H1 (cell line): ENCODE results near the gene CISH. TPM values are rescaled to one million over a fixed set of nuclear protein-coding genes. Genes with fewer than 3 reads are reported as not detected.

Source experiments
- CTCF ChIA-PET: fragments of 300-600 bp; sonication (Branson Sonifier 250); formaldehyde crosslinking; loops from one replicate; lab custom pipeline; 2021; ENCODE audit not compliant: partially characterized antibody; lab: Charles Lee
- POLR2A ChIA-PET: fragments of 300-600 bp; sonication (Branson Sonifier 250); formaldehyde crosslinking; loops from one replicate; lab custom pipeline; 2021; ENCODE audit warnings: inconsistent platforms; ENCODE audit not compliant: partially characterized antibody; lab: Charles Lee
- DNase-seq, 2 experiments: peaks; one replicate each; pipeline versions ENCODE4 v3.0.0 to v3.0.0-alpha.2; 2010 to 2022; ENCODE audit warnings: low spot score in 2 of 2, low read depth in 1 of 2, mixed read lengths in 1 of 2
- FAIRE-seq: peaks from 2 replicates; lab custom pipeline; 2011; peaks lifted over from hg19 to GRCh38; lab: Jason Lieb, UNC
- H2AFZ ChIP-seq: 2 replicates; pipeline ENCODE4 v1.8.1; 2012; ENCODE audit warnings: low read length, inconsistent platforms
- H2AK5ac ChIP-seq: 2 replicates; pipeline ENCODE4 v1.6.1; 2013; ENCODE audit warnings: low read depth, low read length
- H2BK120ac ChIP-seq: replicated peaks from 2 replicates; pipeline ENCODE3; 2013; ENCODE audit warnings: low read depth, low read length, inconsistent platforms
- H2BK12ac ChIP-seq: 2 replicates; pipeline ENCODE4 v1.6.1; 2013; ENCODE audit warnings: low read depth, low read length
- H2BK15ac ChIP-seq: 2 replicates; pipeline ENCODE4 v1.6.1; 2013; ENCODE audit warnings: low read length
- H2BK20ac ChIP-seq: 2 replicates; pipeline ENCODE4 v1.6.1; 2013; ENCODE audit warnings: low read length
- H2BK5ac ChIP-seq: 2 replicates; pipeline ENCODE4 v1.6.1; 2013; ENCODE audit warnings: low read depth, low read length
- H3K14ac ChIP-seq: 2 replicates; pipeline ENCODE4 v1.6.1; 2013; ENCODE audit warnings: inconsistent platforms; ENCODE audit not compliant: insufficient read length
- H3K18ac ChIP-seq: 2 replicates; pipeline ENCODE4 v1.6.1; 2013; ENCODE audit warnings: low read length; ENCODE audit errors: extremely low read depth
- H3K23ac ChIP-seq: 2 replicates; pipeline ENCODE4 v1.6.1; 2013; ENCODE audit warnings: inconsistent platforms; ENCODE audit not compliant: insufficient read length
- H3K23me2 ChIP-seq: 2 replicates; pipeline ENCODE4 v1.6.1; 2013; ENCODE audit warnings: low read depth, low read length
- H3K27ac ChIP-seq: 2 replicates; pipeline ENCODE4 v1.6.1; 2011; ENCODE audit warnings: low read depth, low read length, inconsistent platforms
- H3K27me3 ChIP-seq, 4 experiments: replicated peaks in 1 of 4; 1 replicate in 1 of 4; 2 replicates in 3 of 4; pipeline versions ENCODE4 v1.6.1 to v1.8.1; 2011 to 2013; ENCODE audit warnings: low read length in 3 of 4, mild to moderate bottlenecking in 3 of 4, inconsistent platforms in 2 of 4, mixed read lengths in 2 of 4, moderate library complexity in 1 of 4; ENCODE audit not compliant: control insufficient read depth in 3 of 4, insufficient read depth in 3 of 4; ENCODE audit errors: extremely low read depth in 1 of 4
- H3K36me3 ChIP-seq, 4 experiments: 2 replicates each; pipeline versions ENCODE4 v1.6.1 to v1.8.1; 2011 to 2013; ENCODE audit warnings: mild to moderate bottlenecking in 4 of 4, low read length in 3 of 4, moderate library complexity in 2 of 4, control low read depth in 1 of 4, inconsistent platforms in 1 of 4; ENCODE audit not compliant: insufficient read depth in 4 of 4, control insufficient read depth in 2 of 4
- H3K4ac ChIP-seq: replicated peaks from 2 replicates; pipeline ENCODE3; 2013; ENCODE audit warnings: low read length, low read depth, mixed read lengths, inconsistent platforms; ENCODE audit not compliant: insufficient read length
- H3K4me1 ChIP-seq, 4 experiments: replicated peaks in 1 of 4; 1 replicate in 1 of 4; 2 replicates in 3 of 4; pipeline versions ENCODE4 v1.6.1 to v1.8.1; 2011 to 2013; ENCODE audit warnings: low read length in 3 of 4, inconsistent platforms in 2 of 4, mixed read lengths in 1 of 4; ENCODE audit not compliant: insufficient read depth in 4 of 4, control insufficient read depth in 3 of 4
- H3K4me2 ChIP-seq, 2 experiments: 2 replicates each; pipeline versions ENCODE4 v1.6.1 to v1.8.1; 2011 to 2013; ENCODE audit warnings: low read depth in 2 of 2, low read length in 2 of 2, control low read depth in 1 of 2, inconsistent platforms in 1 of 2, mild to moderate bottlenecking in 1 of 2; ENCODE audit not compliant: insufficient read depth in 1 of 2
- H3K4me3 ChIP-seq, 4 experiments: fragments of 200-600, 300-600 bp in 1 of 4; sonication (generic), shearing (Covaris generic), sonication (Bioruptor Twin) in 1 of 4; 2 replicates each; pipeline versions ENCODE4 v1.5.1 to v1.8.1; 2011 to 2016; ENCODE audit warnings: low read length in 4 of 4, low read depth in 3 of 4, control low read depth in 2 of 4, inconsistent platforms in 2 of 4, mild to moderate bottlenecking in 2 of 4, mixed read lengths in 1 of 4, moderate library complexity in 1 of 4; ENCODE audit not compliant: insufficient read depth in 2 of 4; ENCODE audit errors: extremely low read depth in 1 of 4
- H3K56ac ChIP-seq: replicated peaks from 2 replicates; pipeline ENCODE3; 2013; ENCODE audit warnings: low read depth, mild to moderate bottlenecking, mixed read lengths, low read length, inconsistent platforms; ENCODE audit not compliant: insufficient read length
- H3K79me1 ChIP-seq: 2 replicates; pipeline ENCODE4 v1.6.1; 2013; ENCODE audit warnings: low read depth, low read length, control low read depth
- H3K79me2 ChIP-seq, 2 experiments: 2 replicates each; pipeline versions ENCODE4 v1.6.1 to v1.8.1; 2012 to 2013; ENCODE audit warnings: low read length in 2 of 2, mild to moderate bottlenecking in 2 of 2, inconsistent platforms in 1 of 2; ENCODE audit not compliant: insufficient read depth in 2 of 2, control insufficient read depth in 1 of 2
- H3K9ac ChIP-seq, 4 experiments: replicated peaks in 1 of 4; 1 replicate in 1 of 4; 2 replicates in 3 of 4; pipeline versions ENCODE4 v1.6.1 to v1.8.1; 2011 to 2013; ENCODE audit warnings: low read depth in 3 of 4, low read length in 3 of 4, control low read depth in 2 of 4, mild to moderate bottlenecking in 2 of 4, moderate library complexity in 2 of 4, inconsistent platforms in 1 of 4; ENCODE audit errors: extremely low read depth in 1 of 4
- H3K9me3 ChIP-seq, 2 experiments: 2 replicates each; pipeline versions ENCODE4 v1.6.1 to v1.8.1; 2012 to 2013; ENCODE audit warnings: mild to moderate bottlenecking in 2 of 2, moderate library complexity in 2 of 2, control low read depth in 1 of 2, inconsistent platforms in 1 of 2, low read depth in 1 of 2, low read length in 1 of 2, mixed read lengths in 1 of 2; ENCODE audit not compliant: insufficient read depth in 2 of 2
- H4K20me1 ChIP-seq, 2 experiments: replicated peaks in 1 of 2; 2 replicates each; pipeline versions ENCODE3 to v1.8.1; 2011 to 2013; ENCODE audit warnings: inconsistent platforms in 2 of 2, low read length in 2 of 2, mild to moderate bottlenecking in 1 of 2; ENCODE audit not compliant: insufficient read depth in 2 of 2, control insufficient read depth in 1 of 2
- H4K5ac ChIP-seq: 2 replicates; pipeline ENCODE4 v1.6.1; 2013; ENCODE audit warnings: low read length, low read depth, mixed read lengths, inconsistent platforms; ENCODE audit not compliant: insufficient read length
- H4K8ac ChIP-seq: 2 replicates; pipeline ENCODE4 v1.8.0; 2013; ENCODE audit warnings: mild to moderate bottlenecking, moderate library complexity, low read length, inconsistent platforms; ENCODE audit not compliant: insufficient read depth; ENCODE audit errors: extremely low read depth
- H4K91ac ChIP-seq: replicated peaks from 2 replicates; pipeline ENCODE3; 2013; ENCODE audit warnings: low read length, mixed read lengths, inconsistent platforms; ENCODE audit not compliant: insufficient read length
- ASH2L ChIP-seq: fragments of 200-600, 300-600 bp; sonication (generic); IDR thresholded peaks from one replicate; pipeline ENCODE4 v1.7.1; 2017; ENCODE audit warnings: low read length
- CBX8 ChIP-seq: fragments of 300-800, 300-1000 bp; sonication (generic); IDR thresholded peaks from 2 replicates; pipeline ENCODE4 v1.7.1; 2016; ENCODE audit warnings: low read depth, low read length, borderline replicate concordance
- FOSL1 ChIP-seq: IDR thresholded peaks from 2 replicates; pipeline ENCODE4 v1.6.1; 2011; ENCODE audit warnings: mild to moderate bottlenecking, low read depth, low read length, moderate library complexity; ENCODE audit not compliant: insufficient read depth
- GABPA ChIP-seq: IDR thresholded peaks from 2 replicates; pipeline ENCODE4 v1.6.1; 2011; ENCODE audit warnings: mild to moderate bottlenecking, low read length, moderate library complexity, borderline replicate concordance; ENCODE audit not compliant: insufficient read depth
- HDAC6 ChIP-seq: IDR thresholded peaks from one replicate; pipeline ENCODE4 v1.7.1; 2012; ENCODE audit warnings: low read depth, mild to moderate bottlenecking, inconsistent platforms, low read length, moderate library complexity
- JUND ChIP-seq: IDR thresholded peaks from 2 replicates; pipeline ENCODE4 v1.6.1; 2011; ENCODE audit warnings: mild to moderate bottlenecking, improper control_type of control experiment, low read length
- POU5F1 ChIP-seq: IDR thresholded peaks from 2 replicates; pipeline ENCODE4 v1.6.1; 2011; ENCODE audit warnings: low read depth, mild to moderate bottlenecking, low read length, moderate library complexity
- RBBP5 ChIP-seq: IDR thresholded peaks from 2 replicates; pipeline ENCODE4 v1.7.1; 2012; ENCODE audit warnings: low read depth, mild to moderate bottlenecking, inconsistent platforms, low read length, moderate library complexity, borderline replicate concordance
- RFX5 ChIP-seq: IDR thresholded peaks from 2 replicates; pipeline ENCODE4 v1.6.1; 2011; ENCODE audit warnings: low read depth, low read length, improper control_type of control experiment, borderline replicate concordance
- SP4 ChIP-seq: IDR thresholded peaks from 2 replicates; pipeline ENCODE4 v1.6.1; 2012; ENCODE audit warnings: low read length, inconsistent platforms
- SRF ChIP-seq: IDR thresholded peaks from 2 replicates; pipeline ENCODE4 v1.6.1; 2011; ENCODE audit warnings: mild to moderate bottlenecking, low read depth, low read length, moderate library complexity
- SUZ12 ChIP-seq: fragments of 200-600 bp; sonication (generic); IDR thresholded peaks from 2 replicates; pipeline ENCODE4 v1.6.1; 2012; ENCODE audit warnings: mild to moderate bottlenecking, inconsistent platforms, low read length, moderate library complexity, mixed read lengths
- WGBS, 2 experiments: shearing (Covaris generic) in 1 of 2; methylation state at CpG; one replicate each; pipeline versions ENCODE4 v1.1.6 to v1.1.7; 2013 to 2015; ENCODE audit warnings: low lambda C conversion rate in 2 of 2, mixed read lengths in 2 of 2, inconsistent platforms in 1 of 2, low coverage in 1 of 2, missing lambda C conversion rate in 1 of 2; ENCODE audit not compliant: insufficient replicate concordance in 2 of 2, insufficient coverage in 1 of 2, insufficient read length in 1 of 2; ENCODE audit errors: extremely low coverage in 1 of 2, missing lambda C conversion rate in 1 of 2; 5-methylcytosine and 5-hydroxymethylcytosine counted together
- polyA plus RNA-seq, 7 experiments: library from polyadenylated mRNA; depleted of rRNA in 3 of 7; stranded (reverse) in 5 of 7; unstranded in 2 of 7; fragments of >200 nt in 5 of 7; fragments of 200-250 nt in 2 of 7; gene quantifications; 1 replicate in 5 of 7; 2 replicates in 1 of 7; 4 replicates in 1 of 7; pipeline versions ENCODE4 v1.2.1 to v1.2.3, GENCODE V29; 2011 to 2013; ENCODE audit warnings: missing spikeins in 2 of 7, mixed read lengths in 2 of 7
- total RNA-seq: library from RNA; stranded (reverse); fragmentation: NEBNext Ultra II Directional; extraction: Animal tissue kit (Norgen Biotek cat#: 25700); gene quantifications from 2 replicates; pipeline ENCODE4 v1.2.1, GENCODE V29; 2021

CISH gene
- total and polyA plus RNA-seq, 2 of the 8 experiments (the other 6 are each of a cell fraction or from before 2014, with no cell fraction given): 1.9 to 2.2 TPM

GRCh38 chr3:50656417-50657195 is 45.0 kb upstream of the CISH start:
- Histone ChIP-seq H2BK5ac (no peak overlapping the region), H3K9me3 (no peaks in the 10 kb centered on the region), H2AK5ac (no peak overlapping the region), H3K79me2 (no peaks in the 10 kb centered on the region), H4K8ac (no peak overlapping the region), H3K56ac (no peak overlapping the region), H2AFZ (no peak overlapping the region), H3K14ac (no peak overlapping the region), H3K4me1 (peaks cover 0 to 11% (median 2%) of the 10 kb centered on the region in 4 experiments; a peak in 6 of 7 replicates), H2BK12ac (no peak overlapping the region), H3K9ac (no peak overlapping the region), H3K4ac (no peak overlapping the region), H2BK15ac (no peak overlapping the region; the same call in 1 of the 2 replicates), H3K4me3 (no peak overlapping the region), H2BK120ac (no peak overlapping the region), H2BK20ac (no peak overlapping the region), H4K20me1 (peaks cover 0 to 2% of the 10 kb centered on the region in 2 experiments), H4K91ac (no peak overlapping the region), H3K27ac (no peak overlapping the region), H3K79me1 (no peaks in the 10 kb centered on the region; the same call in 1 of the 2 replicates), H3K27me3 (no peaks in the 10 kb centered on the region; a peak in 1 of 7 replicates), H3K18ac (no peak overlapping the region), H3K23me2 (no peaks in the 10 kb centered on the region), H3K36me3 (no peaks in the 10 kb centered on the region), H3K23ac (no peak overlapping the region), H4K5ac (no peak overlapping the region), H3K4me2 (no peak overlapping the region)
- 88% methylated on average over 8 of the region's 8 CpGs; no CpG with 5 or more reads in 1 of the 2 experiments for WGBS, 2 experiments
- ChIA-PET CTCF (interaction anchor here (0.6 to 63.8 kb wide), 5 partner anchors 18 to 1025 kb away, joined by 3 to 1262 read pairs (median 3); partner anchors contain the start of genes CISH, DOCK3 and MAPKAPK3), POLR2A (interaction anchor here (1.2 to 1.4 kb wide), 3 partner anchors 11 to 728 kb away, joined by 4 to 5 read pairs (median 4); partner anchors contain the start of gene MANF)
- no peak for FAIRE-seq
- no peak for DNase-seq
- no peak for TF ChIP-seq RFX5
- TF ChIP-seq SUZ12: no peak
- no peak for TF ChIP-seq SRF
- no peak for TF ChIP-seq FOSL1
- TF ChIP-seq CBX8: no peak
- no peak for TF ChIP-seq POU5F1
- TF ChIP-seq JUND: no peak
- TF ChIP-seq SP4: no peak
- TF ChIP-seq ASH2L: no peak
- TF ChIP-seq GABPA: no peak
- TF ChIP-seq HDAC6: no peak
- TF ChIP-seq RBBP5: no peak
